ENCODE results near the gene BOK. TPM values are rescaled to one million over a fixed set of nuclear protein-coding genes. Genes with fewer than 3 reads are reported as not detected.
"Not testable (repeated sequence)": the region's sequence is repeated elsewhere in the genome, so short reads cannot be mapped to it uniquely, and the experiment has no call there.

BOK gene
- under 1 TPM in 1 of 2 donors, not detected in 1; 0.10 TPM for total RNA-seq

GRCh38 chr2:241558532-241559322 is at the start of gene BOK:
BOK (plus strand) TSS chr2:241558745; CDS start chr2:241559484, 739 bp downstream.
- peak within 1 kb of the TSS; percentile 77 to 87 for H3K4me3 Mint-ChIP-seq
- DNase-seq (peak; percentile 25), ATAC-seq (replicated peaks in 1 of 2) (peak; percentile 37 to 56)
- peaks cover 5% of the 10 kb centered on the region for H3K4me1 Mint-ChIP-seq (ENCODE audit: low read depth)
- peaks cover 10 to 11% of the 10 kb centered on the region in 2 donors for H3K36me3 Mint-ChIP-seq (ENCODE audit: insufficient read depth in 2 of 2)
- peak within 1 kb of the TSS; percentile 33 for H3K27ac Mint-ChIP-seq
- H3K9me3 Mint-ChIP-seq, result peaks cover 0 to 4% of the 10 kb centered on the region in 2 donors
- peaks cover 40% of the 10 kb centered on the region for H3K27me3 Mint-ChIP-seq (ENCODE audit: low read depth)

- DNase-seq (peak in 1 of 2 donors; percentile 15), ATAC-seq (replicated peaks in 1 of 2) (no peak)
- H3K4me1 Mint-ChIP-seq (ENCODE audit: low read depth), result peaks cover 26% of the 10 kb centered on the region
- H3K9me3 Mint-ChIP-seq, result no peaks in the 10 kb centered on the region
- peak overlapping the region; percentile 20 for H3K27ac Mint-ChIP-seq
- H3K36me3 Mint-ChIP-seq (ENCODE audit: insufficient read depth in 2 of 2), result no peaks in the 10 kb centered on the region
- no peaks in the 10 kb centered on the region for H3K27me3 Mint-ChIP-seq (ENCODE audit: low read depth)
- peak overlapping the region; percentile 69 to 80 for H3K4me3 Mint-ChIP-seq
Observed at GRCh38 chr2:241509155-241509784, 49.3 kb upstream of the BOK start.

DNA sequence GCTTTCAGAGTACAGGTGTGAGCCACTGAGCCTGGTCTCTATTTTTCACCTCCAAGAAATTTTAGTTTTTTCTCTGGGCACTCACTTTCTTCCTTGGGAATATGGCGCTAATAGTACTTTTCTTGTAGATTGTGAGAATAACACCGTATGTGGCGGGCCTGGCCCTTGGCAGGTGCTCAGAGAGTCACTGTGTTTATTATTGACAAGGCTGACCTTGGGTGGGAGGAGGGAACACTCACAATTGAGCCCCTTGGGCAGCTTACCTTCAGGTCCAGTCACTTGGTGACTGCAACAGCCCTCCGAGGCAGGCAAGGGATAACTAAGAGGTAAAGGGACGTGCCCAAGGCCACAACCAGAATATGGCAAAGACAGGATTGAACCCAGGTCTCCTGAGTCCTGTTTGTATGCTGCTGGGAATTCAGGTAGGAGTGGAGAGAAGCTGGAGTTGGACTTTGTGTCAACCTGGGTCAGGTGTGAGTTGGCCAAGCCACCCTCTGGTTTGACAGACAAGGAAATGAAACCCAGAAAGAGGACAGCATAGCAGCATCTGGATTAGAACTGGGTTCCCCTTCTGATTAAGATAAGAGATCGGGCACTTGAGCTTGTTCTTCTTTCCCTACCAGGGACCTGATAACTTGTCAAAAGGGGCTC is 47.3 kb upstream of the BOK start:
- ATAC-seq (replicated peaks in 1 of 2) (no peak), DNase-seq (no peak)
- no peaks in the 10 kb centered on the region for H3K27me3 Mint-ChIP-seq (ENCODE audit: low read depth)
- H3K4me1 Mint-ChIP-seq (ENCODE audit: low read depth), result peaks cover 42% of the 10 kb centered on the region
- peak overlapping the region in 1 of 2 donors; percentile 12 for H3K4me3 Mint-ChIP-seq
- no peaks in the 10 kb centered on the region for H3K9me3 Mint-ChIP-seq
- H3K36me3 Mint-ChIP-seq (ENCODE audit: insufficient read depth in 2 of 2), result no peaks in the 10 kb centered on the region
- H3K27ac Mint-ChIP-seq, result no peak overlapping the region

DNA sequence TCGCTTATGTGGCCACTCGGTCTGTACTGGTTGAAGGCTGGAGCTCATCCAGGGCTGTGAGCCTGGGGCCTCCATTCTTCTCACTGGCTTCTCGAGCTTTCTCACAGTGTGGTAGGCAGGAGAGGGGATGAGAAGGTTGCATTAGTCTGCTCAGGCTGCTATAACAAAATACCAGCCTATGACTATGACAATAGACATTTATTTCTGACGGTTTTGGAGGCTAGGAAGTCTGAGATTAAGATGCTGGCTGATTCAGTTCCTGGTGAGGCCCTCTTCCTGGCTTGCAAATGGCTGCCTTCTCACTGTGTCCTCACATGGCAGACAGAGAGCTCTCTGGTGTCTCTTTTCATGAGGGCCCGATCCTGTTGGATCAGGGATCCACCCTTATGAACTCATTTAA is 44.0 kb upstream of the BOK start:
- ATAC-seq (replicated peaks in 1 of 2) (no peak), DNase-seq (no peak)
- Mint-ChIP-seq H3K4me3 (no peak overlapping the region), H3K4me1 (ENCODE audit: low read depth) (peaks cover 25% of the 10 kb centered on the region), H3K9me3 (peaks cover 9 to 11% of the 10 kb centered on the region in 2 donors), H3K27ac (no peak overlapping the region), H3K27me3 (ENCODE audit: low read depth) (no peaks in the 10 kb centered on the region), H3K36me3 (ENCODE audit: insufficient read depth in 2 of 2) (peaks cover 5 to 9% of the 10 kb centered on the region in 2 donors)

- Mint-ChIP-seq H3K4me3 (peak overlapping the region; percentile 29 to 66), H3K27ac (peak overlapping the region; percentile 59), H3K27me3 (ENCODE audit: low read depth) (no peaks in the 10 kb centered on the region), H3K9me3 (peaks cover 9 to 11% of the 10 kb centered on the region in 2 donors), H3K4me1 (ENCODE audit: low read depth) (peaks cover 22% of the 10 kb centered on the region), H3K36me3 (ENCODE audit: insufficient read depth in 2 of 2) (peaks cover 5 to 9% of the 10 kb centered on the region in 2 donors)
- DNase-seq (no peak), ATAC-seq (replicated peaks in 1 of 2) (peak; percentile 42 to 57)
Observed at GRCh38 chr2:241514986-241515737, 43.4 kb upstream of the BOK start.

DNA sequence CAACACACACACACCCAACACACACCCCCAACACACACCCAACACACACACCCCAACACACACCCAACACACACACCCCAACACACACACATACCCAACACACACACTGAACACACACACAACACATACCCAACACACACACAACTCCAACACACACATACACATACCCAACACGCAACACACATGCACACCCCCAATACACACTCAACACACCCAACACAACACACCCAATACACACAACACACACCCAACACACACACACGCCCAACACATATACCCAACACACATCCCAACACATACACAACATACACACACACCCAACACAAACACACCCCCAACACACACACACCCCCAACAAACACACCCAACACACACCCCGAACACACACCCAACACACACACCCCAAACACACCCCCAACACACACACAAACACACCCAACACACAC is 42.0 kb upstream of the BOK start:
- no peak overlapping the region for H3K27ac Mint-ChIP-seq
- H3K4me1 Mint-ChIP-seq (ENCODE audit: low read depth), result peaks cover 22% of the 10 kb centered on the region
- H3K9me3 Mint-ChIP-seq, result peaks cover 9 to 11% of the 10 kb centered on the region in 2 donors
- H3K36me3 Mint-ChIP-seq (ENCODE audit: insufficient read depth in 2 of 2), result peaks cover 5 to 9% of the 10 kb centered on the region in 2 donors
- peaks cover 6% of the 10 kb centered on the region for H3K27me3 Mint-ChIP-seq (ENCODE audit: low read depth)
- no peak for DNase-seq
- no peak overlapping the region for H3K4me3 Mint-ChIP-seq
- ATAC-seq (replicated peaks in 1 of 2), result no peak

- H3K4me3 Mint-ChIP-seq, result no peak overlapping the region
- ATAC-seq (replicated peaks in 1 of 2) (no peak), DNase-seq (no peak)
- no peak overlapping the region for H3K27ac Mint-ChIP-seq
- peaks cover 22% of the 10 kb centered on the region for H3K4me1 Mint-ChIP-seq (ENCODE audit: low read depth)
- H3K9me3 Mint-ChIP-seq, result peaks cover 9 to 11% of the 10 kb centered on the region in 2 donors
- peaks cover 6% of the 10 kb centered on the region for H3K27me3 Mint-ChIP-seq (ENCODE audit: low read depth)
- H3K36me3 Mint-ChIP-seq (ENCODE audit: insufficient read depth in 2 of 2), result peaks cover 5 to 9% of the 10 kb centered on the region in 2 donors
Observed at GRCh38 chr2:241517297-241517696, 41.2 kb upstream of the BOK start.

- no peak overlapping the region for H3K4me3 Mint-ChIP-seq
- peaks cover 5 to 9% of the 10 kb centered on the region in 2 donors for H3K36me3 Mint-ChIP-seq (ENCODE audit: insufficient read depth in 2 of 2)
- no peak overlapping the region for H3K27ac Mint-ChIP-seq
- H3K9me3 Mint-ChIP-seq, result peaks cover 9 to 11% of the 10 kb centered on the region in 2 donors
- ATAC-seq (replicated peaks in 1 of 2) (no peak), DNase-seq (no peak)
- H3K4me1 Mint-ChIP-seq (ENCODE audit: low read depth), result peaks cover 21% of the 10 kb centered on the region
- peaks cover 6% of the 10 kb centered on the region for H3K27me3 Mint-ChIP-seq (ENCODE audit: low read depth)
Observed at GRCh38 chr2:241519669-241520068, 38.9 kb upstream of the BOK start.

DNA sequence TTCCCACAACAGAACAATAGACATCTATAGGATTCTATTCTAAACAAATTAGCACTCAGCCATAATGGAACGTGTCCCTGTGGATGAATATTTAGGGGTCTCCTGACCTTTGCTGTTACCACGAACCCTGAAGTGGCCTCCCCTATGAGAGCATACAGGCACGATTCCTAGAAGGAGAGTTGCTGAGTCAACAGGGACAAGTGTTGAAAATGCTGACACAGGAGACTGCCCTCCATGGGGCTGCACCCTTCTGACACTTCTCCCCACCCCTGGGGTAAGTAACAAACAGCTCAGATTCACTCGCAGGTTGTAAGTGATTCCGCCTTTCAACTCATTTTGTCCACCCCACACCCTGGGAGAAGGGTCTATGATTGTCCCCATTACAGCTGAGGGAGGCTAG is 36.1 kb upstream of the BOK start:
- no peak overlapping the region for H3K27ac Mint-ChIP-seq
- no peak for DNase-seq
- no peak overlapping the region for H3K4me3 Mint-ChIP-seq
- H3K9me3 Mint-ChIP-seq, result peaks cover 3% of the 10 kb centered on the region in 2 donors
- peaks cover 6% of the 10 kb centered on the region for H3K27me3 Mint-ChIP-seq (ENCODE audit: low read depth)
- no peaks in the 10 kb centered on the region for H3K4me1 Mint-ChIP-seq (ENCODE audit: low read depth)
- H3K36me3 Mint-ChIP-seq (ENCODE audit: insufficient read depth in 2 of 2), result peaks cover 0 to 1% of the 10 kb centered on the region in 2 donors
- no peak for ATAC-seq (replicated peaks in 1 of 2)

DNA sequence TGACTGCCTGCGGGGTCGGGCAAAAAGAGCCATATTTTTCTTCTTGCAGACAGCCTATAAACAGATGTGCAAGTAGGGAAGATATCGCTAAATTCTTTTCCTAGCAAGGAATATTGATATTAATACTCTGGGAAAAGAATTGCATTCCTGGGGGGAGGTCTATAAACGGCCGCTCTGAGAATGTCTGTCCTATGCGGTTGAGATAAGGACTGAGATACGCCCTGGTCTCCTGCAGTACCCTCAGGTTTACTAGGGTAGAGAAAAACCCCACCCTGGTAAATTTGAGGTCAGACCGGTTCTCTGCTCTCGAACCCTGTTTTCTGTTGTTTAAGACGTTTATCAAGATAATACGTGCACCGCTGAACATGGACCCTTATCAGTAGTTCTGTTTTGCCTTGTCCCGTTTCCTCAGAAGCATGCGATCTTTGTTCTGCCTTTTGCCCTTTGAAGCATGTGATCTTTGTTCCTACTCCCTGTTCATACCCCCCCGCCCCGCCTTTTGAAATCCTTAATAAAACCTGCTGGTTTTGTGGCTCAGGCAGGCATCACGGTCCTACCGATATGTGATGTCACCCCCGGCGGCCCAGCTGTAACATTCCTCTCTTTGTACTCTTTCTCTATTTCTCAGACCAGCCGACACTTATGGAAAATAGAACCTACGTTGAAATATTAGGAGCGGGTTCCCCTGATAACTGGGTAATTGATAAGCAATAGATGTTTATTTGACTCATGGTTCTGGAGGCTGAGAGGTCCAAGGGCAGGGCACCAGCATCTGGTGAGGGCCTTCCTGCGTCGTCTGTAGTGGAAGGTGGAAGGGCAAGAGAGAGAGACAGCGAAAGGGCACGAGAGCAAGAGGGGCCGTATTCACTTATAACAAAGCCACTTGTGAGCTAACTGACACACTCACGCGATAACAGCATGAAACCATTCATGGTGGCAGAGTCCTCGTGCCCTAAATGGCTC is 32.4 kb upstream of the BOK start:
- H3K27me3 Mint-ChIP-seq (ENCODE audit: low read depth); DNase-seq; H3K36me3 Mint-ChIP-seq (ENCODE audit: insufficient read depth in 2 of 2); H3K27ac Mint-ChIP-seq; ATAC-seq (replicated peaks in 1 of 2); H3K4me1 Mint-ChIP-seq (ENCODE audit: low read depth); H3K4me3 Mint-ChIP-seq; H3K9me3 Mint-ChIP-seq: not testable (repeated sequence)

GRCh38 chr2:241530571-241530970 is 28.0 kb upstream of the BOK start:
- H3K4me1 Mint-ChIP-seq (ENCODE audit: low read depth), result no peaks in the 10 kb centered on the region
- no peaks in the 10 kb centered on the region for H3K27me3 Mint-ChIP-seq (ENCODE audit: low read depth)
- ATAC-seq (replicated peaks in 1 of 2) (no peak), DNase-seq (no peak)
- H3K27ac Mint-ChIP-seq, result no peak overlapping the region
- peaks cover 2% of the 10 kb centered on the region in 2 donors for H3K9me3 Mint-ChIP-seq
- H3K36me3 Mint-ChIP-seq (ENCODE audit: insufficient read depth in 2 of 2), result no peaks in the 10 kb centered on the region
- H3K4me3 Mint-ChIP-seq, result no peak overlapping the region

Measured in activated T-cell treated with anti-CD3 and anti-CD28 coated beads, Interleukin-2, amount 50 U/mL, for 72 hours (primary cell).